WTC11 (cell line): ENCODE data around the gene NFATC2IP. TPM values are rescaled to one million over a fixed set of nuclear protein-coding genes. Genes with fewer than 3 reads are reported as not detected.

Experiments
- ATAC-seq: fragments of 200-7000 bp; cut with Tn5 transposase; 2 replicates; pipeline ENCODE4 v1.10.0; 2021; ENCODE audit warnings: mild to moderate bottlenecking, moderate library complexity
- CTCF ChIA-PET: fragments of 300-600 bp; sonication (Branson Sonifier 250); formaldehyde crosslinking; loops from one replicate; lab custom pipeline; 2021; ENCODE audit warnings: antibody characterized with exemption; lab: Charles Lee
- POLR2A ChIA-PET: fragments of 350-600 bp; sonication (Branson Sonifier 250); formaldehyde crosslinking; loops from one replicate; lab custom pipeline; 2021; ENCODE audit warnings: antibody characterized with exemption; lab: Charles Lee
- DNase-seq: peaks from one replicate; pipeline ENCODE4 v3.0.0; 2021; ENCODE audit warnings: low spot score
- H3K27ac Mint-ChIP-seq: 2 replicates; pipeline ENCODE4 v1.8.0; 2021; ENCODE audit warnings: mixed read lengths
- H3K27me3 Mint-ChIP-seq: 2 replicates; pipeline ENCODE4 v1.8.0; 2021; ENCODE audit warnings: low read depth, mild to moderate bottlenecking, moderate library complexity, mixed read lengths
- H3K36me3 Mint-ChIP-seq: 2 replicates; pipeline ENCODE4 v1.8.0; 2021; ENCODE audit warnings: mixed read lengths
- H3K4me1 Mint-ChIP-seq: 2 replicates; pipeline ENCODE4 v1.8.0; 2022; ENCODE audit warnings: mixed read lengths
- H3K4me3 Mint-ChIP-seq: 2 replicates; pipeline ENCODE4 v1.8.0; 2021; ENCODE audit warnings: mild to moderate bottlenecking, moderate library complexity, mixed read lengths
- H3K9me3 Mint-ChIP-seq: 2 replicates; pipeline ENCODE4 v1.8.0; 2021; ENCODE audit warnings: mixed read lengths
- FOXJ3 ChIP-seq: sonication (generic); formaldehyde crosslinking; IDR thresholded peaks from 2 replicates; pipeline ENCODE4 v1.9.0; 2021; ENCODE audit warnings: missing genetic modification reagents, mild to moderate bottlenecking, borderline replicate concordance
- GRHL2 ChIP-seq: fragments of 250-450 bp; sonication (Bioruptor Pico); IDR thresholded peaks from 2 replicates; pipeline ENCODE4 v1.8.0; 2022; ENCODE audit warnings: mild to moderate bottlenecking, moderate library complexity; ENCODE audit not compliant: insufficient replicate concordance, severe bottlenecking
- JAZF1 ChIP-seq: fragments of 250-450 bp; sonication (Bioruptor Pico); IDR thresholded peaks from 2 replicates; pipeline ENCODE4 v1.9.0; 2021; ENCODE audit warnings: moderate library complexity, mild to moderate bottlenecking, inconsistent platforms
- MYBL2 ChIP-seq: sonication (generic); formaldehyde crosslinking; IDR thresholded peaks from 2 replicates; pipeline ENCODE4 v1.8.1; 2023; ENCODE audit warnings: mild to moderate bottlenecking, moderate library complexity, missing genetic modification reagents
- NFATC4 ChIP-seq: fragments of 250-450 bp; sonication (Bioruptor Pico); IDR thresholded peaks from 2 replicates; pipeline ENCODE4 v1.9.0; 2021; ENCODE audit warnings: mild to moderate bottlenecking
- NFYB ChIP-seq: sonication (generic); formaldehyde crosslinking; conservative IDR thresholded peaks from 2 replicates; pipeline ENCODE4 v1.8.0; 2022; ENCODE audit warnings: low read depth, missing genetic modification reagents
- NR1H2 ChIP-seq: sonication (generic); formaldehyde crosslinking; IDR thresholded peaks from 2 replicates; pipeline ENCODE4 v1.9.0; 2021; ENCODE audit warnings: mild to moderate bottlenecking, moderate library complexity, missing genetic modification reagents
- ZBTB21 ChIP-seq: sonication (generic); formaldehyde crosslinking; IDR thresholded peaks from 2 replicates; pipeline ENCODE4 v1.8.1; 2023; ENCODE audit warnings: mild to moderate bottlenecking, missing genetic modification reagents, borderline replicate concordance
- ZNF121 ChIP-seq: sonication (generic); formaldehyde crosslinking; IDR thresholded peaks from 2 replicates; pipeline ENCODE4 v1.8.0; 2023; ENCODE audit warnings: missing genetic modification reagents
- ZNF263 ChIP-seq: sonication (generic); formaldehyde crosslinking; IDR thresholded peaks from 2 replicates; pipeline ENCODE4 v1.8.1; 2022; ENCODE audit warnings: low read depth, mild to moderate bottlenecking, moderate library complexity, missing genetic modification reagents
- ZNF671 ChIP-seq: fragments of 250-450 bp; sonication (Bioruptor Pico); IDR thresholded peaks from 2 replicates; pipeline ENCODE4 v1.8.0; 2021; ENCODE audit warnings: mild to moderate bottlenecking
- total RNA-seq: library from RNA; stranded (reverse); gene quantifications from 3 replicates; pipeline ENCODE4 v1.2.3, GENCODE V29; 2021
- TF ChIP-seq, protein P1 (sequence below): sonication (generic); formaldehyde crosslinking; IDR thresholded peaks from 2 replicates; pipeline ENCODE4 v1.8.1; 2023; ENCODE audit warnings: mild to moderate bottlenecking, missing genetic modification reagents, moderate library complexity
- TF ChIP-seq, protein P2 (sequence below): sonication (generic); formaldehyde crosslinking; IDR thresholded peaks from 2 replicates; pipeline ENCODE4 v1.8.0; 2022; ENCODE audit warnings: mild to moderate bottlenecking, missing genetic modification reagents
- TF ChIP-seq, protein P3 (sequence below): sonication (generic); formaldehyde crosslinking; IDR thresholded peaks from 2 replicates; pipeline ENCODE4 v1.8.1; 2022; ENCODE audit warnings: low read depth, missing genetic modification reagents, borderline replicate concordance
- TF ChIP-seq, protein P4 (sequence below): sonication (generic); formaldehyde crosslinking; IDR thresholded peaks from 2 replicates; pipeline ENCODE4 v1.8.0; 2022; ENCODE audit warnings: mild to moderate bottlenecking, missing genetic modification reagents
- TF ChIP-seq, protein P5 (sequence below): fragments of 250-450 bp; sonication (Bioruptor Pico); IDR thresholded peaks from 2 replicates; pipeline ENCODE4 v2.1.2; 2022; ENCODE audit warnings: mild to moderate bottlenecking, moderate library complexity
- TF ChIP-seq, protein P6 (sequence below): sonication (generic); formaldehyde crosslinking; IDR thresholded peaks from 2 replicates; pipeline ENCODE4 v1.8.1; 2023; ENCODE audit warnings: mild to moderate bottlenecking, missing genetic modification reagents, borderline replicate concordance
- TF ChIP-seq, protein P7 (sequence below): sonication (generic); formaldehyde crosslinking; IDR thresholded peaks from 2 replicates; pipeline ENCODE4 v1.8.1; 2022; ENCODE audit warnings: low read depth, mild to moderate bottlenecking, moderate library complexity, missing genetic modification reagents, borderline replicate concordance

NFATC2IP gene
- total RNA-seq, 1 experiment from 2014 or later = 66.6 TPM

DNA sequence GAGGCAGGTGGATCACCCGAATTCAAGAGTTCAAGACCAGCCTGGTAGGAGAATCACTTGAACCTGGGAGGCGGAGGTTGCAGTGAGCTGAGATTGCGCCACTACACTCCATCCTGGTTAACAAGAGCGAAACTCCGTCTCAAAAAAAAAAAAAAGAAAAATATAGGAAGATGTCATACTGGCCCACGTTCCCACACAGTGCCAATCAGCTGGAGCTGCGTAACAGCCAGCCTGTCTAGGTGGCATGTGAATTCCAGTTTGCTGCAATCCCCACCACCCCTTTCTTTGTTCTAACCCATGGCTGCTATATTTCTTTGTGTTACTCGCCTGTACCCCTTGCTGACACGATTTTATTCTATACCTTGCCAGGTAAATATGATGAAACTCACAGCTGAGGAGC lies 7.5 kb downstream of the NFATC2IP start (continued):
- TF ChIP-seq, protein P1, sequence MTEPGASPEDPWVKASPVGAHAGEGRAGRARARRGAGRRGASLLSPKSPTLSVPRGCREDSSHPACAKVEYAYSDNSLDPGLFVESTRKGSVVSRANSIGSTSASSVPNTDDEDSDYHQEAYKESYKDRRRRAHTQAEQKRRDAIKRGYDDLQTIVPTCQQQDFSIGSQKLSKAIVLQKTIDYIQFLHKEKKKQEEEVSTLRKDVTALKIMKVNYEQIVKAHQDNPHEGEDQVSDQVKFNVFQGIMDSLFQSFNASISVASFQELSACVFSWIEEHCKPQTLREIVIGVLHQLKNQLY (CRISPR knock-in tag) = no peak

DNA sequence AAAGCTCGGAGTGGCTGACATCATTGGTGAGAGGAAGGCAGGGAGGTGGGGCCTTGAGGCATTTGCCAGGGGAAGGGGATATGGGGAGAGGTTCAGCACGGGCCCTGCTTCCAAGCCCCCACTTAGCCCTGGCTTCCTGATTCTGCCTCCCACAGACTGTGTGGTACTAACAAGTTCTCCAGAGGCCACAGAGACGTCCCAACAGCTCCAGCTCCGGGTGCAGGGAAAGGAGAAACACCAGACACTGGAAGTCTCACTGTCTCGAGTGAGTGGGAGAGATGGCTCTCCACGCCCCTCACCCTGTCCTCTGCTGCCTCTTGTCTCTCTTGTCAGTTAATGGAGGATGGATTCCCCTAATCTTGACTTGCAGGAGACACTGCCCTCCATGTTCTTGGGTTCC lies 8.1 kb downstream of the NFATC2IP start:
- H3K4me3 Mint-ChIP-seq = no peak overlapping the region
- no peak overlapping the region for H3K27ac Mint-ChIP-seq
- DNase-seq = no peak
- CTCF ChIA-PET = no interaction called here
- no peaks in the 10 kb centered on the region for H3K9me3 Mint-ChIP-seq
- H3K4me1 Mint-ChIP-seq = no peaks in the 10 kb centered on the region
- peaks cover 72% of the 10 kb centered on the region for H3K36me3 Mint-ChIP-seq
- no peak for ATAC-seq
- TF ChIP-seq, protein P2, sequence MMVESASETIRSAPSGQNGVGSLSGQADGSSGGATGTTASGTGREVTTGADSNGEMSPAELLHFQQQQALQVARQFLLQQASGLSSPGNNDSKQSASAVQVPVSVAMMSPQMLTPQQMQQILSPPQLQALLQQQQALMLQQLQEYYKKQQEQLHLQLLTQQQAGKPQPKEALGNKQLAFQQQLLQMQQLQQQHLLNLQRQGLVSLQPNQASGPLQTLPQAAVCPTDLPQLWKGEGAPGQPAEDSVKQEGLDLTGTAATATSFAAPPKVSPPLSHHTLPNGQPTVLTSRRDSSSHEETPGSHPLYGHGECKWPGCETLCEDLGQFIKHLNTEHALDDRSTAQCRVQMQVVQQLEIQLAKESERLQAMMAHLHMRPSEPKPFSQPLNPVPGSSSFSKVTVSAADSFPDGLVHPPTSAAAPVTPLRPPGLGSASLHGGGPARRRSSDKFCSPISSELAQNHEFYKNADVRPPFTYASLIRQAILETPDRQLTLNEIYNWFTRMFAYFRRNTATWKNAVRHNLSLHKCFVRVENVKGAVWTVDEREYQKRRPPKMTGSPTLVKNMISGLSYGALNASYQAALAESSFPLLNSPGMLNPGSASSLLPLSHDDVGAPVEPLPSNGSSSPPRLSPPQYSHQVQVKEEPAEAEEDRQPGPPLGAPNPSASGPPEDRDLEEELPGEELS (CRISPR knock-in tag) = no peak
- no peak for TF ChIP-seq MYBL2 (CRISPR knock-in tag)
- TF ChIP-seq ZNF671 (CRISPR knock-in tag) = no peak
- no peak for TF ChIP-seq ZBTB21 (CRISPR knock-in tag)
- TF ChIP-seq ZNF121 (CRISPR knock-in tag) = no peak
- TF ChIP-seq, protein P3, sequence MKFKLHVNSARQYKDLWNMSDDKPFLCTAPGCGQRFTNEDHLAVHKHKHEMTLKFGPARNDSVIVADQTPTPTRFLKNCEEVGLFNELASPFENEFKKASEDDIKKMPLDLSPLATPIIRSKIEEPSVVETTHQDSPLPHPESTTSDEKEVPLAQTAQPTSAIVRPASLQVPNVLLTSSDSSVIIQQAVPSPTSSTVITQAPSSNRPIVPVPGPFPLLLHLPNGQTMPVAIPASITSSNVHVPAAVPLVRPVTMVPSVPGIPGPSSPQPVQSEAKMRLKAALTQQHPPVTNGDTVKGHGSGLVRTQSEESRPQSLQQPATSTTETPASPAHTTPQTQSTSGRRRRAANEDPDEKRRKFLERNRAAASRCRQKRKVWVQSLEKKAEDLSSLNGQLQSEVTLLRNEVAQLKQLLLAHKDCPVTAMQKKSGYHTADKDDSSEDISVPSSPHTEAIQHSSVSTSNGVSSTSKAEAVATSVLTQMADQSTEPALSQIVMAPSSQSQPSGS (CRISPR knock-in tag) = no peak
- TF ChIP-seq, protein P4, sequence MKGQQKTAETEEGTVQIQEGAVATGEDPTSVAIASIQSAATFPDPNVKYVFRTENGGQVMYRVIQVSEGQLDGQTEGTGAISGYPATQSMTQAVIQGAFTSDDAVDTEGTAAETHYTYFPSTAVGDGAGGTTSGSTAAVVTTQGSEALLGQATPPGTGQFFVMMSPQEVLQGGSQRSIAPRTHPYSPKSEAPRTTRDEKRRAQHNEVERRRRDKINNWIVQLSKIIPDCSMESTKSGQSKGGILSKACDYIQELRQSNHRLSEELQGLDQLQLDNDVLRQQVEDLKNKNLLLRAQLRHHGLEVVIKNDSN (CRISPR knock-in tag) = no peak
- TF ChIP-seq NR1H2 = no peak
- TF ChIP-seq, protein P5, sequence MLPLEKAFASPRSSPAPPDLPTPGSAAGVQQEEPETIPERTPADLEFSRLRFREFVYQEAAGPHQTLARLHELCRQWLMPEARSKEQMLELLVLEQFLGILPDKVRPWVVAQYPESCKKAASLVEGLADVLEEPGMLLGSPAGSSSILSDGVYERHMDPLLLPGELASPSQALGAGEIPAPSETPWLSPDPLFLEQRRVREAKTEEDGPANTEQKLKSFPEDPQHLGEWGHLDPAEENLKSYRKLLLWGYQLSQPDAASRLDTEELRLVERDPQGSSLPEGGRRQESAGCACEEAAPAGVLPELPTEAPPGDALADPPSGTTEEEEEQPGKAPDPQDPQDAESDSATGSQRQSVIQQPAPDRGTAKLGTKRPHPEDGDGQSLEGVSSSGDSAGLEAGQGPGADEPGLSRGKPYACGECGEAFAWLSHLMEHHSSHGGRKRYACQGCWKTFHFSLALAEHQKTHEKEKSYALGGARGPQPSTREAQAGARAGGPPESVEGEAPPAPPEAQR (CRISPR knock-in tag) = no peak
- TF ChIP-seq FOXJ3 = no peak
- no peak for TF ChIP-seq NFATC4 (CRISPR knock-in tag)
- TF ChIP-seq GRHL2 (CRISPR knock-in tag) = no peak
- TF ChIP-seq, protein P6, sequence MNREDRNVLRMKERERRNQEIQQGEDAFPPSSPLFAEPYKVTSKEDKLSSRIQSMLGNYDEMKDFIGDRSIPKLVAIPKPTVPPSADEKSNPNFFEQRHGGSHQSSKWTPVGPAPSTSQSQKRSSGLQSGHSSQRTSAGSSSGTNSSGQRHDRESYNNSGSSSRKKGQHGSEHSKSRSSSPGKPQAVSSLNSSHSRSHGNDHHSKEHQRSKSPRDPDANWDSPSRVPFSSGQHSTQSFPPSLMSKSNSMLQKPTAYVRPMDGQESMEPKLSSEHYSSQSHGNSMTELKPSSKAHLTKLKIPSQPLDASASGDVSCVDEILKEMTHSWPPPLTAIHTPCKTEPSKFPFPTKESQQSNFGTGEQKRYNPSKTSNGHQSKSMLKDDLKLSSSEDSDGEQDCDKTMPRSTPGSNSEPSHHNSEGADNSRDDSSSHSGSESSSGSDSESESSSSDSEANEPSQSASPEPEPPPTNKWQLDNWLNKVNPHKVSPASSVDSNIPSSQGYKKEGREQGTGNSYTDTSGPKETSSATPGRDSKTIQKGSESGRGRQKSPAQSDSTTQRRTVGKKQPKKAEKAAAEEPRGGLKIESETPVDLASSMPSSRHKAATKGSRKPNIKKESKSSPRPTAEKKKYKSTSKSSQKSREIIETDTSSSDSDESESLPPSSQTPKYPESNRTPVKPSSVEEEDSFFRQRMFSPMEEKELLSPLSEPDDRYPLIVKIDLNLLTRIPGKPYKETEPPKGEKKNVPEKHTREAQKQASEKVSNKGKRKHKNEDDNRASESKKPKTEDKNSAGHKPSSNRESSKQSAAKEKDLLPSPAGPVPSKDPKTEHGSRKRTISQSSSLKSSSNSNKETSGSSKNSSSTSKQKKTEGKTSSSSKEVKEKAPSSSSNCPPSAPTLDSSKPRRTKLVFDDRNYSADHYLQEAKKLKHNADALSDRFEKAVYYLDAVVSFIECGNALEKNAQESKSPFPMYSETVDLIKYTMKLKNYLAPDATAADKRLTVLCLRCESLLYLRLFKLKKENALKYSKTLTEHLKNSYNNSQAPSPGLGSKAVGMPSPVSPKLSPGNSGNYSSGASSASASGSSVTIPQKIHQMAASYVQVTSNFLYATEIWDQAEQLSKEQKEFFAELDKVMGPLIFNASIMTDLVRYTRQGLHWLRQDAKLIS (CRISPR knock-in tag) = no peak
- TF ChIP-seq ZNF263 (CRISPR knock-in tag) = no peak
- no peak for TF ChIP-seq NFYB (CRISPR knock-in tag)
- TF ChIP-seq, protein P7, sequence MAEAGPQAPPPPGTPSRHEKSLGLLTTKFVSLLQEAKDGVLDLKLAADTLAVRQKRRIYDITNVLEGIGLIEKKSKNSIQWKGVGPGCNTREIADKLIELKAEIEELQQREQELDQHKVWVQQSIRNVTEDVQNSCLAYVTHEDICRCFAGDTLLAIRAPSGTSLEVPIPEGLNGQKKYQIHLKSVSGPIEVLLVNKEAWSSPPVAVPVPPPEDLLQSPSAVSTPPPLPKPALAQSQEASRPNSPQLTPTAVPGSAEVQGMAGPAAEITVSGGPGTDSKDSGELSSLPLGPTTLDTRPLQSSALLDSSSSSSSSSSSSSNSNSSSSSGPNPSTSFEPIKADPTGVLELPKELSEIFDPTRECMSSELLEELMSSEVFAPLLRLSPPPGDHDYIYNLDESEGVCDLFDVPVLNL (CRISPR knock-in tag) = no peak
- no peak for TF ChIP-seq JAZF1 (CRISPR knock-in tag)
- H3K27me3 Mint-ChIP-seq = no peaks in the 10 kb centered on the region
- POLR2A ChIA-PET = no interaction called here
